Fibroblast of lung (primary cell): ENCODE data around the gene TBXAS1. TPM values are rescaled to one million over a fixed set of nuclear protein-coding genes. Genes with fewer than 3 reads are reported as not detected.
A peak's percentile ranks its signal among the peaks of the same experiment; 100 is the strongest.
"Not testable (repeated sequence)": the region's sequence is repeated elsewhere in the genome, so short reads cannot be mapped to it uniquely, and the experiment has no call there.

Experiments
- DNase-seq, 2 donors: peaks; one replicate each; pipeline versions ENCODE4 v3.0.0 to v3.0.0-alpha.2; 2010; ENCODE audit warnings: low read depth in 2 of 2
- H2AFZ ChIP-seq: 2 replicates; pipeline ENCODE4 v1.5.1; 2012; ENCODE audit warnings: low read length, control low read depth, inconsistent platforms
- H3K27ac ChIP-seq: 2 replicates; pipeline ENCODE4 v1.5.1; 2011; ENCODE audit warnings: low read length, control low read depth; ENCODE audit not compliant: insufficient read depth
- H3K27me3 ChIP-seq: 2 replicates; pipeline ENCODE4 v1.5.1; 2011; ENCODE audit warnings: mild to moderate bottlenecking, low read length; ENCODE audit not compliant: control insufficient read depth, insufficient read depth
- H3K36me3 ChIP-seq: 2 replicates; pipeline ENCODE4 v1.5.1; 2011; ENCODE audit warnings: low read length; ENCODE audit not compliant: control insufficient read depth, insufficient read depth
- H3K4me1 ChIP-seq: 2 replicates; pipeline ENCODE4 v1.5.1; 2011; ENCODE audit warnings: low read length; ENCODE audit not compliant: control insufficient read depth, insufficient read depth; ENCODE audit errors: extremely low read depth
- H3K4me2 ChIP-seq: 2 replicates; pipeline ENCODE4 v1.5.1; 2011; ENCODE audit warnings: low read length, control low read depth; ENCODE audit not compliant: insufficient read depth; ENCODE audit errors: extremely low read depth
- H3K4me3 ChIP-seq, 4 experiments: fragments of 200-600 bp in 1 of 4; sonication (generic) in 1 of 4; replicated peaks in 1 of 4; 2 replicates each; pipeline ENCODE4 v1.5.1; 2011 to 2016; ENCODE audit warnings: low read length in 4 of 4, low read depth in 3 of 4, mild to moderate bottlenecking in 3 of 4, control low read depth in 2 of 4, inconsistent platforms in 1 of 4, mixed read lengths in 1 of 4; ENCODE audit not compliant: insufficient read depth in 1 of 4; ENCODE audit errors: control extremely low read depth in 1 of 4
- H3K79me2 ChIP-seq: 2 replicates; pipeline ENCODE4 v1.5.1; 2012; ENCODE audit warnings: mild to moderate bottlenecking, low read length, inconsistent platforms; ENCODE audit not compliant: control insufficient read depth, insufficient read depth
- H3K9ac ChIP-seq: 2 replicates; pipeline ENCODE4 v1.5.1; 2011; ENCODE audit warnings: mild to moderate bottlenecking, low read length, control low read depth; ENCODE audit not compliant: insufficient read depth
- H3K9me3 ChIP-seq: 2 replicates; pipeline ENCODE4 v1.5.1; 2012; ENCODE audit warnings: low read depth, low read length; ENCODE audit not compliant: control insufficient read depth, insufficient read depth
- H4K20me1 ChIP-seq: 2 replicates; pipeline ENCODE4 v1.5.1; 2011; ENCODE audit warnings: low read length; ENCODE audit not compliant: control insufficient read depth, insufficient read depth; ENCODE audit errors: extremely low read depth
- EZH2 ChIP-seq: IDR thresholded peaks from 2 replicates; pipeline ENCODE4 v1.5.1; 2012; ENCODE audit warnings: low read length, control low read depth, mild to moderate bottlenecking; ENCODE audit errors: missing control alignments
- polyA plus RNA-seq, 2 donors: library from polyadenylated mRNA; depleted of rRNA in 1 of 2; stranded (reverse) in 1 of 2; unstranded in 1 of 2; fragments of >200 nt; gene quantifications; 2 replicates each; pipeline ENCODE4 v1.2.1, GENCODE V29; 2011 to 2012; ENCODE audit warnings: missing spikeins in 1 of 2
- total RNA-seq: library from RNA; depleted of rRNA; stranded (reverse); fragments of >200 nt; gene quantifications from 2 replicates; pipeline ENCODE4 v1.2.1, GENCODE V29; 2014
- TF ChIP-seq, protein P1 (sequence below), 2 donors: IDR thresholded peaks in 1 of 2; conservative IDR thresholded peaks in 1 of 2; 1 replicate in 1 of 2; 2 replicates in 1 of 2; pipeline ENCODE4 v1.5.1; 2011 to 2012; ENCODE audit warnings: low read length in 2 of 2, control low read depth in 1 of 2, inconsistent platforms in 1 of 2, low read depth in 1 of 2, mild to moderate bottlenecking in 1 of 2

Gene TBXAS1
- total and polyA plus RNA-seq, 2 donors (not counting 1 experiment from before 2014, with no cell fraction given) = 1.5 to 2.1 TPM

- Histone ChIP-seq H2AFZ (no peak overlapping the region), H3K4me1 (no peaks in the 10 kb centered on the region), H3K27me3 (no peaks in the 10 kb centered on the region), H3K79me2 (no peaks in the 10 kb centered on the region), H3K36me3 (no peaks in the 10 kb centered on the region), H3K4me3 (no peak overlapping the region), H4K20me1 (no peaks in the 10 kb centered on the region), H3K4me2 (no peak overlapping the region), H3K9me3 (no peaks in the 10 kb centered on the region), H3K9ac (no peak overlapping the region), H3K27ac (no peak overlapping the region)
- no peak for DNase-seq
- TF ChIP-seq EZH2 = no peak
- TF ChIP-seq, protein P1, sequence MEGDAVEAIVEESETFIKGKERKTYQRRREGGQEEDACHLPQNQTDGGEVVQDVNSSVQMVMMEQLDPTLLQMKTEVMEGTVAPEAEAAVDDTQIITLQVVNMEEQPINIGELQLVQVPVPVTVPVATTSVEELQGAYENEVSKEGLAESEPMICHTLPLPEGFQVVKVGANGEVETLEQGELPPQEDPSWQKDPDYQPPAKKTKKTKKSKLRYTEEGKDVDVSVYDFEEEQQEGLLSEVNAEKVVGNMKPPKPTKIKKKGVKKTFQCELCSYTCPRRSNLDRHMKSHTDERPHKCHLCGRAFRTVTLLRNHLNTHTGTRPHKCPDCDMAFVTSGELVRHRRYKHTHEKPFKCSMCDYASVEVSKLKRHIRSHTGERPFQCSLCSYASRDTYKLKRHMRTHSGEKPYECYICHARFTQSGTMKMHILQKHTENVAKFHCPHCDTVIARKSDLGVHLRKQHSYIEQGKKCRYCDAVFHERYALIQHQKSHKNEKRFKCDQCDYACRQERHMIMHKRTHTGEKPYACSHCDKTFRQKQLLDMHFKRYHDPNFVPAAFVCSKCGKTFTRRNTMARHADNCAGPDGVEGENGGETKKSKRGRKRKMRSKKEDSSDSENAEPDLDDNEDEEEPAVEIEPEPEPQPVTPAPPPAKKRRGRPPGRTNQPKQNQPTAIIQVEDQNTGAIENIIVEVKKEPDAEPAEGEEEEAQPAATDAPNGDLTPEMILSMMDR (conservative IDR thresholded peaks at IDR 0.05 in 1 of 2, IDR thresholded peaks at IDR 0.05 in 1 of 2; ENCODE audit: low read depth in 1 of 2, low read length in 2 of 2) = no peak
These were observed 72.2 kb downstream of the TBXAS1 start for GRCh38 chr7:139901056-139901795.

GRCh38 chr7:139901901-139902300 lies 72.8 kb downstream of the TBXAS1 start:
- Histone ChIP-seq H3K79me2 (no peaks in the 10 kb centered on the region), H3K9me3 (no peaks in the 10 kb centered on the region), H3K4me1 (no peaks in the 10 kb centered on the region), H3K4me3 (no peak overlapping the region), H3K27ac (no peak overlapping the region), H3K36me3 (no peaks in the 10 kb centered on the region), H3K27me3 (no peaks in the 10 kb centered on the region), H3K9ac (no peak overlapping the region), H2AFZ (no peak overlapping the region), H4K20me1 (no peaks in the 10 kb centered on the region), H3K4me2 (no peak overlapping the region)
- DNase-seq = no peak
- no peak for TF ChIP-seq EZH2
- TF ChIP-seq, protein P1 (conservative IDR thresholded peaks at IDR 0.05 in 1 of 2, IDR thresholded peaks at IDR 0.05 in 1 of 2; ENCODE audit: low read depth in 1 of 2, low read length in 2 of 2) = no peak

DNA sequence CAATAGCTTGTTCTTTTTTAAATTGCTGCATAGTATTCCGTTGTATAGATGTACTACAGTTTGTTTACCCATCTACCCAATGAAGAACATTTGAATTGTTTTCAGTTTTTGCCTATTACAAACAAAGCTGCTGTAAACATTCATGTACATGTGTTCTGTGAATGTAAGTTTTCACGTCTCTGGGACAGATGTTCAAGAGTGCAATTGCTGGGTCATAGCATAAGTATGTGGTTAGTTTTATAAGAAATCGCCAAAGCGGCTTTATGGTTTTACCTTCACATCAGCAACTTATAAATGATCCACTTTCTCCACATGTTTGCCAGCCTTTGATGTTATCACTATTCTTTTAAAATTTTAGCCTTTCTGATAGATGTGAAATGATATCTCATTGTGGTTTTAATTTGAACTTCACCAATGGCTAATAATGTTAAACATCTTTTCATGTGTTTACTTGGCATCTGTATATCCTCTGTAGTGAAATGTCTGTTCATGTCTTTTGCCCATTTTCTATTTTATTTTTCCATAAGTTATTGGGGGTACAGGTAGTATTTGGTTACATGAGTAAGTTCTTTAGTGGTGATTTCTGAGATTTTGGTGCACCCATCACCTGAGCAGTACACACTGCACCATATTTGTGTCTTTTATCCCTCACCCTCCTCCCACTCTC lies 73.5 kb downstream of the TBXAS1 start:
- TF ChIP-seq, protein P1 (conservative IDR thresholded peaks at IDR 0.05 in 1 of 2, IDR thresholded peaks at IDR 0.05 in 1 of 2; ENCODE audit: low read depth in 1 of 2, low read length in 2 of 2) = no peak
- no peak for TF ChIP-seq EZH2
- no peaks in the 10 kb centered on the region for H4K20me1 ChIP-seq
- no peaks in the 10 kb centered on the region for H3K36me3 ChIP-seq
- no peak overlapping the region for H3K4me2 ChIP-seq
- peak in 1 of 2 donors; percentile 33 for DNase-seq
- no peak overlapping the region for H3K27ac ChIP-seq
- no peaks in the 10 kb centered on the region for H3K9me3 ChIP-seq
- H2AFZ ChIP-seq = no peak overlapping the region
- H3K27me3 ChIP-seq = no peaks in the 10 kb centered on the region
- no peaks in the 10 kb centered on the region for H3K79me2 ChIP-seq
- no peaks in the 10 kb centered on the region for H3K4me1 ChIP-seq
- no peak overlapping the region for H3K4me3 ChIP-seq
- H3K9ac ChIP-seq = no peak overlapping the region

- H3K9ac ChIP-seq, H2AFZ ChIP-seq, H3K27me3 ChIP-seq, H3K4me1 ChIP-seq, H3K4me2 ChIP-seq, H3K36me3 ChIP-seq, H3K79me2 ChIP-seq, DNase-seq, H3K4me3 ChIP-seq, H3K27ac ChIP-seq, H4K20me1 ChIP-seq, H3K9me3 ChIP-seq: not testable (repeated sequence)
These were observed 74.0 kb downstream of the TBXAS1 start for GRCh38 chr7:139903103-139903477.
